A673 (cell line): Measurements from ENCODE around the gene SNX24.

Experiments used
- CTCF ChIP-seq: fragments of 300-800, 200-600 bp; sonication (generic); conservative IDR thresholded peaks from 2 replicates; pipeline ENCODE4 v1.5.1; 2017; ENCODE audit warnings: low read depth, mild to moderate bottlenecking, antibody characterized with exemption, low read length, moderate library complexity, mixed read lengths
- EZH2 ChIP-seq: fragments of 200-600 bp; sonication (generic); IDR thresholded peaks from 2 replicates; pipeline ENCODE4 v1.6.1; 2017; ENCODE audit warnings: borderline replicate concordance, low read depth, mild to moderate bottlenecking, mixed read lengths, antibody characterized with exemption, low read length; ENCODE audit not compliant: poor library complexity, severe bottlenecking

GRCh38 chr5:122897283-122897602 lies 51.8 kb downstream of the SNX24 start:
- TF ChIP-seq CTCF: no peak
- no peak for TF ChIP-seq EZH2
